OCI-LY1 (cell line): ENCODE data around the gene TREML4.

Experiments used
- CTCF ChIP-seq: fragments of 200-600 bp; sonication (generic), shearing (Covaris generic); IDR thresholded peaks from 2 replicates; pipeline ENCODE4 v1.5.1; 2017; ENCODE audit warnings: mild to moderate bottlenecking, antibody characterized with exemption, low read length, moderate library complexity, mixed read lengths
- EZH2 ChIP-seq: fragments of 200-600 bp; sonication (generic), shearing (Covaris generic); IDR thresholded peaks from 2 replicates; pipeline ENCODE4 v1.8.0; 2017; ENCODE audit warnings: borderline replicate concordance, mixed run types, mild to moderate bottlenecking, antibody characterized with exemption, low read length, moderate library complexity, mixed read lengths

- TF ChIP-seq CTCF, result no peak
- no peak for TF ChIP-seq EZH2
Observed at GRCh38 chr6:41204156-41204555, 24.0 kb upstream of the TREML4 start.
